ENCODE data around the gene ADAM12.

The ADAM12 gene

GRCh38 chr10:126124046-126124445 lies 264.2 kb downstream of the ADAM12 start:
- TF ChIP-seq, protein P1, sequence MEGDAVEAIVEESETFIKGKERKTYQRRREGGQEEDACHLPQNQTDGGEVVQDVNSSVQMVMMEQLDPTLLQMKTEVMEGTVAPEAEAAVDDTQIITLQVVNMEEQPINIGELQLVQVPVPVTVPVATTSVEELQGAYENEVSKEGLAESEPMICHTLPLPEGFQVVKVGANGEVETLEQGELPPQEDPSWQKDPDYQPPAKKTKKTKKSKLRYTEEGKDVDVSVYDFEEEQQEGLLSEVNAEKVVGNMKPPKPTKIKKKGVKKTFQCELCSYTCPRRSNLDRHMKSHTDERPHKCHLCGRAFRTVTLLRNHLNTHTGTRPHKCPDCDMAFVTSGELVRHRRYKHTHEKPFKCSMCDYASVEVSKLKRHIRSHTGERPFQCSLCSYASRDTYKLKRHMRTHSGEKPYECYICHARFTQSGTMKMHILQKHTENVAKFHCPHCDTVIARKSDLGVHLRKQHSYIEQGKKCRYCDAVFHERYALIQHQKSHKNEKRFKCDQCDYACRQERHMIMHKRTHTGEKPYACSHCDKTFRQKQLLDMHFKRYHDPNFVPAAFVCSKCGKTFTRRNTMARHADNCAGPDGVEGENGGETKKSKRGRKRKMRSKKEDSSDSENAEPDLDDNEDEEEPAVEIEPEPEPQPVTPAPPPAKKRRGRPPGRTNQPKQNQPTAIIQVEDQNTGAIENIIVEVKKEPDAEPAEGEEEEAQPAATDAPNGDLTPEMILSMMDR (IDR thresholded peaks at IDR 0.05; ENCODE audit: low read depth, low read length, missing control alignments) = no peak
- no peak overlapping the region for H3K4me3 ChIP-seq (replicated peaks; ENCODE audit: low read depth, low read length)
- no peak for DNase-seq (ENCODE audit: extremely low read depth, low read depth)

DNA sequence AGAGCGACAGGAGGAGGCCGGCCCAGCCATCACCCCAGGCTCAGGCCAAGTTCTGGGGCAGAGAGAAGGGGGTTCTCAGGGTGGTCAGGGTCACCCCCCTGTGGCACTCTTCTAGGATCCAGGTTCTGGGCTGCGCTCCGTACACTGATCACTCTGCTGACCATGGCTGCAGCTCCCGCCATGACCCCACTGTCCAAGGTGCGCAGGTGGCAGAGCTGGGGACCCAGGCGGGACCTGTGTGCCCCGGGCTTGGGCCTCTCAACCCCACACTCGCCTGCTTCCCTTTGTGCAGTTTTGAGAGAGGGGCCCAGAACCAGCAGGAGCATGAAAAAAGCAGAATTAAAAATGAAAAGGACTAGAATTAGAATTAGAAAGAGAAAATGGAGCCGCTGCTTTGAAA lies 264.8 kb downstream of the ADAM12 start:
- no peak overlapping the region for H3K4me3 ChIP-seq (replicated peaks; ENCODE audit: low read depth, low read length)
- DNase-seq (ENCODE audit: extremely low read depth, low read depth) = no peak
- TF ChIP-seq, protein P1 (IDR thresholded peaks at IDR 0.05; ENCODE audit: low read depth, low read length, missing control alignments) = no peak

GRCh38 chr10:126122881-126123280 lies 265.4 kb downstream of the ADAM12 start:
- no peak for DNase-seq (ENCODE audit: extremely low read depth, low read depth)
- no peak overlapping the region for H3K4me3 ChIP-seq (replicated peaks; ENCODE audit: low read depth, low read length)
- TF ChIP-seq, protein P1 (IDR thresholded peaks at IDR 0.05; ENCODE audit: low read depth, low read length, missing control alignments) = no peak

- DNase-seq (ENCODE audit: extremely low read depth, low read depth) = no peak
- no peak overlapping the region for H3K4me3 ChIP-seq (replicated peaks; ENCODE audit: low read depth, low read length)
- TF ChIP-seq, protein P1 (IDR thresholded peaks at IDR 0.05; ENCODE audit: low read depth, low read length, missing control alignments) = no peak
Observed at GRCh38 chr10:126119599-126119998, 268.7 kb downstream of the ADAM12 start.

- no peak for DNase-seq (ENCODE audit: extremely low read depth, low read depth)
- TF ChIP-seq, protein P1 (IDR thresholded peaks at IDR 0.05; ENCODE audit: low read depth, low read length, missing control alignments) = no peak
- H3K4me3 ChIP-seq (replicated peaks; ENCODE audit: low read depth, low read length) = no peak overlapping the region
Observed at GRCh38 chr10:126118476-126118875, 269.8 kb downstream of the ADAM12 start.

- H3K4me3 ChIP-seq (replicated peaks; ENCODE audit: low read depth, low read length) = no peak overlapping the region
- TF ChIP-seq, protein P1 (IDR thresholded peaks at IDR 0.05; ENCODE audit: low read depth, low read length, missing control alignments) = no peak
- no peak for DNase-seq (ENCODE audit: extremely low read depth, low read depth)
Observed at GRCh38 chr10:126117196-126117595, 271.1 kb downstream of the ADAM12 start.

DNA sequence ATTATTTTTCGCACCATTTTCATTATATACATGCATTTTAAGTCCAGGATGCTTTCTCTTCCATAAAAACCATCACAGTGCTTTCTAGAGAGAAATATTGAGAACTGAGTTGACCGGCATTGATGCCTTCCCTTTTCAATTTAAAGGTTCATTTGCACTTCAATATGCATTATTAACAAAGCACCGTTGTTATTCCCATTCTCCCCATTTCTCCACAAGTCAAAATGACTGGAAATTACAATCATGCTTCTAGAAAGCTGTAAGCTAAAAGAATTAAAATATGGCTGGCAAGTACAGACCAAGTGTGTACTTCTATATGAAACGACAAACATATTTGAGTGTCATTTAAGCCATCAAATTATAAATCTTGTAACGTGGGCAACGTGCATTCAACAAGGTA lies 272.4 kb downstream of the ADAM12 start:
- no peak overlapping the region for H3K4me3 ChIP-seq (replicated peaks; ENCODE audit: low read depth, low read length)
- DNase-seq (ENCODE audit: extremely low read depth, low read depth) = no peak
- TF ChIP-seq, protein P1 (IDR thresholded peaks at IDR 0.05; ENCODE audit: low read depth, low read length, missing control alignments) = no peak
